Ectodermal cell (in vitro differentiated cells): ENCODE data around the gene ZNF705A.
"Not testable (repeated sequence)": the region's sequence is repeated elsewhere in the genome, so short reads cannot be mapped to it uniquely, and the experiment has no call there.

ENCODE experiments used
- H3K27ac ChIP-seq: 2 replicates; pipeline ENCODE4 v1.7.0; 2013; ENCODE audit warnings: mild to moderate bottlenecking, low read depth, low read length; ENCODE audit not compliant: insufficient read depth, poor library complexity, severe bottlenecking
- H3K27me3 ChIP-seq: 2 replicates; pipeline ENCODE4 v1.7.0; 2013; ENCODE audit warnings: mild to moderate bottlenecking, low read length; ENCODE audit not compliant: insufficient read depth, control insufficient read depth, poor library complexity, severe bottlenecking
- H3K36me3 ChIP-seq: one replicate; pipeline ENCODE4 v1.7.0; 2013; ENCODE audit warnings: low read length; ENCODE audit not compliant: control insufficient read depth, insufficient read depth
- H3K4me1 ChIP-seq: one replicate; pipeline ENCODE4 v1.7.0; 2013; ENCODE audit warnings: low read length; ENCODE audit not compliant: control insufficient read depth, insufficient read depth
- H3K4me3 ChIP-seq: 2 replicates; pipeline ENCODE4 v1.7.0; 2013; ENCODE audit warnings: low read depth, low read length, control low read depth; ENCODE audit not compliant: insufficient read depth
- H3K9me3 ChIP-seq: 2 replicates; pipeline ENCODE4 v1.7.0; 2013; ENCODE audit warnings: mild to moderate bottlenecking, low read length, moderate library complexity; ENCODE audit not compliant: control insufficient read depth
- WGBS, 2 experiments: methylation state at CpG; one replicate each; pipeline ENCODE4 v1.1.7; 2013; ENCODE audit warnings: missing lambda C conversion rate in 2 of 2; 5-methylcytosine and 5-hydroxymethylcytosine counted together

ZNF705A gene

GRCh38 chr12:8226992-8227731 lies 70.3 kb downstream of the ZNF705A start, which contains the start of gene FAM90A1:
Gene FAM90A1, minus strand, starts transcription at chr12:8227618. Its CDS starts 2,786 bp downstream, at chr12:8224832.
- not testable (repeated sequence) for H3K4me1 ChIP-seq, H3K27ac ChIP-seq, H3K36me3 ChIP-seq, H3K9me3 ChIP-seq, H3K4me3 ChIP-seq, H3K27me3 ChIP-seq
- WGBS, 2 experiments = 90 to 91% methylated on average over 22 of the region's 22 CpGs

DNA sequence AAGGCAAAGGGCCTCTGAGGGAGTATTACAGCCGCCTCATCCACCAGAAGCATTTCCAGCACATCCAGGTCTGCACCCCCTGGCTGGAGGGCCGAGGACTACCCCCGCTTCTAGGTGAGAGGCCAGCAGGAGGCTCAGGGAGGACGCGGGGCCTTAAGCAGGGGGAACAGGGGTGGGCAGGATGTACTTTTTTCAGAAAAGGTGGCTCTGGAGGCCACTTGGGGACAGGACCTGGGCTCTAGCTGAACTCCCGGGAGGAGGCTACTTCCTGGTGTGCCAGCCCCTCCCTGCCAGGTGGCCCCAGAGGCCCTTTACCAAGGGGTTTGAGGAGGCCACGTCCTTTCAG lies 70.9 kb downstream of the ZNF705A start:
- not testable (repeated sequence) for H3K4me3 ChIP-seq, H3K27ac ChIP-seq, H3K4me1 ChIP-seq, H3K36me3 ChIP-seq, H3K27me3 ChIP-seq, H3K9me3 ChIP-seq
- WGBS, 2 experiments = 84 to 98% methylated on average over 5 to 7 of the region's 7 CpGs

DNA sequence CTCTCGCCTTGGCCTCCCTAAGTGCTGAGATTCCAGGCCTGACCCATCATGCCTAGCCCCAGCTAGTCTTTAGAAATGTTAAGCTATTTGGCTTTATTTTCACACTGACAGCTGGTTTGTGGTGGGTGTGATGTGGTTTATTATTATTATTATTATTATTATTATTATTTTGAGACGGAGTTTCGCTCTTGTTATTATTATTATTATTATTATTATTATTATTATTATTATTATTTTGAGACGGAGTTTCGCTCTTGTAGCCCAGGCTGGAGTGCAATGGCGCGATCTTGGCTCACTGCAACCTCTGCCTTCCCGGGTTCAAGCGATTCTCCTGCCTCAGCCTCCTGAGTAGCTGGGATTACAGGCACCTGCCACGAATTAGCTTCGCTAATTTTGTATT lies 71.8 kb downstream of the ZNF705A start:
- not testable (repeated sequence) for H3K9me3 ChIP-seq, H3K27ac ChIP-seq, H3K27me3 ChIP-seq, H3K4me1 ChIP-seq, H3K4me3 ChIP-seq, H3K36me3 ChIP-seq
- WGBS, 2 experiments = 92 to 93% methylated on average over 9 of the region's 11 CpGs

DNA sequence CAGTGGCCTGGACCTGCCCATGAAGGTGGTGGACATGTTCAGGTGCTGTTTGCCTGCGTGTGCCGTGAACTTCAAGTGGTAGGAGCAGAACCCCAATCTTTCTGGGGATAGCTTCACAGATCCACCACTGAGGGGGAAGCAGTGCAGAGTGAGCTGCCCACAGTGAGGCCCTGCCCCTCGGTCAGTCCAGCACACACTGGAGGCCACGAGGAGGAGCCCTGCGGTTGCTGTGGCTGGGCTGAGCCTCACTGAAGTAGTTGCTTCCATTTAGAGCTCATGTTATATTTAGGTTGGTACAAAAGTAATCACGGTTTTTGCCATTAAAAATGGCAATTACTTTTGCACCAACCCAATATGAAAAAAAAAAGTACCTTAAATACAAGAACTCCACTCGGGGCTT lies 72.7 kb downstream of the ZNF705A start:
- WGBS, 2 experiments = 76 to 90% methylated on average over 2 to 7 of the region's 7 CpGs
- H3K4me1 ChIP-seq, H3K4me3 ChIP-seq, H3K9me3 ChIP-seq, H3K27me3 ChIP-seq, H3K27ac ChIP-seq, H3K36me3 ChIP-seq: not testable (repeated sequence)
